NCI-H82 treated with DMSO at 0.1 percent for 48 hours (cell line): ENCODE measurements around the gene OGFR.

Source experiments
- DNase-seq: peaks from one replicate; lab custom pipeline; 2025; ENCODE audit not compliant: unreplicated experiment; lab: John Stamatoyannopoulos, UW

OGFR gene

DNA sequence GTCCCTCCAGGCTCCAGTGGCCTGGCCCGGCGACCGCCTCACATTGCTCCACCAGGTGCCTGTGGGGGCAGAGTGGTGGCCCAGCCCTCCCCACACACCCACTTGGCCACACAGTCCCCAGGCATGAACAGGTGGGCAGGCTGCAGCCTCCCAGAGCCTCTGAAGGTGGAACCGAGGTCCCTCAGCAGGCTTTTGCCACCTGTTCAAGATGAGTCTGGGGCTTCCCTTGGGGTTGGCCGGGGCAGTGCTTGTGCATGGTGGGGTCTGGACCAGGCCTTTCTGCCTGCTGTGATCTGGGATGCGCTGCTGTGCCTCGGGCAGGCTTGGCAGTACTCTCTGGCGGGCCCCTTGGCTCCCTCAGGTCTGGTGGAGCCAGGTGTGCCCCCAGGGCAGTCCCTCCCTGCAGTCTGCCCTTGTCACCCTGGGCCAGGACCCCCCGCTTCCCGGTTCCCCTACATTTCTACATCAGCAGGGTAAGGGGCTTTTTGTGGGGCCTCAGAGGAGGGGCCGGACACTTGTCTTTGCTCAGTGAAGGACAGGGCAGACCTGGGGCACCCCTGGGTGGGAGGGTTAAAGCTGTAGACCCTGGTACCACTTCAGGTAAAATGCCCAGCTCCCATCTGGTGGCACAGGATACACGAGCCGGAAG lies 9.5 kb downstream of the OGFR start:
- no peak for DNase-seq

DNA sequence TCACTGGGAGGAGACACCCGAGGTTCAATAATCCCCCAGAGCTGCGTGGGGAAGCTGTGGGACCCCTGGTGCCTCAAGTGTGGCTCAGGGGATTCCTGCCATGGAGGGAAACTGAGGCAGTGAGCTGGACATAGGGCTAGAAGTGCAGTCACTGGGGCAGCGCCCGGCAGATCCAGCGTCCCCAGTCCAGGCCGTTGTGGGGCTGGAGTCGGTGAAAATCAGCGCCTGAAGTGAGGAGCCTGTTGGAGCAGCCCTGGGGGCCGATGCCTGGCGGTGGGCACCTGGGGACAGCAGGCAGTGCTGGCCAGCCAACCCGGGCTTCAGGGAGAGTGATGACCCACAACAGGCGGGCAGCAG lies 10.1 kb downstream of the OGFR start:
- DNase-seq = no peak

DNA sequence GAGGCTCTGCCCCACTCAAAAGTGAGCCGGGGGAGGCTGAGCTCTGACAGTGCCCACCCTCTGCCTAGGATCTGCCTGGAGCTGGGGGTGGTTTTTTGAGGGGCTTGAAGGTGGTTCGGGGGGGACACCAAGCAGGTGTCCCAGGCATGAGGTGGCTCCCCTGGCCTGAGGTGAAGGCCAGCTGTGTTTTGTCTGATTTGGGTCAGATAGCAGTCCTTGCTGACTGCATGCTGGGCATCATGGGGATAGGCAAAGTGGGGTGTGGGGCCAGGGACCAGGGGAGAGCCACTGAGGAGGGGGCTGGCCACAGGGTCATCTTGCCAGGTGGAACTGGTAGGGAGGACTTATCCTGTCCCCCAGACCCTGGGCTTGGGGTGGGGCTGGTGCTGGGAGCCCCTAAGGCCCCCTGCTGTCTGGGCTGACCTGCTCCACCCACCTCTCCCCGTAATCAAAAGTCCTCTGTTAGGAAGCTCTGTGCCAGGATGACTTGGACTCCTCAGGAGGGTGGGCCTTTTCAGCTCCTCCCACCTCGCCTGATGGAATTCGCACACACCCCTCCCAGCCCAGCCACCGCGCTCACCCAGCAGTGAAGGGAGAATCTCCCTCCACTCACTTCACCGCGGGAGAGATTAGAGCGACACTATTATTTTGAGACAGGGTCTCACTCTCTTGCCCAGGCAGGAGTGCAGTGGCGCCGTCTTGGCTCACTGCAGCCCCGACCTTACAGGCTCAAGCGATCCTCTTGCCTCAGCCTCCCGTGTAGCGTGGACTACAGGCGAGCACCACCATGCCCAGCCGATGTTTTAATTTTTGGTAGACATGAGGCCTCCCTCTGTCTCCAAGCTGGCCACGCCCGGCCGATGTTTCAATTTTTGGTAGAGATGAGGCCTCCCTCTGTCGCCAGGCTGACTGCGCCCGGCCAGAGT lies 10.7 kb downstream of the OGFR start:
- no peak for DNase-seq

DNA sequence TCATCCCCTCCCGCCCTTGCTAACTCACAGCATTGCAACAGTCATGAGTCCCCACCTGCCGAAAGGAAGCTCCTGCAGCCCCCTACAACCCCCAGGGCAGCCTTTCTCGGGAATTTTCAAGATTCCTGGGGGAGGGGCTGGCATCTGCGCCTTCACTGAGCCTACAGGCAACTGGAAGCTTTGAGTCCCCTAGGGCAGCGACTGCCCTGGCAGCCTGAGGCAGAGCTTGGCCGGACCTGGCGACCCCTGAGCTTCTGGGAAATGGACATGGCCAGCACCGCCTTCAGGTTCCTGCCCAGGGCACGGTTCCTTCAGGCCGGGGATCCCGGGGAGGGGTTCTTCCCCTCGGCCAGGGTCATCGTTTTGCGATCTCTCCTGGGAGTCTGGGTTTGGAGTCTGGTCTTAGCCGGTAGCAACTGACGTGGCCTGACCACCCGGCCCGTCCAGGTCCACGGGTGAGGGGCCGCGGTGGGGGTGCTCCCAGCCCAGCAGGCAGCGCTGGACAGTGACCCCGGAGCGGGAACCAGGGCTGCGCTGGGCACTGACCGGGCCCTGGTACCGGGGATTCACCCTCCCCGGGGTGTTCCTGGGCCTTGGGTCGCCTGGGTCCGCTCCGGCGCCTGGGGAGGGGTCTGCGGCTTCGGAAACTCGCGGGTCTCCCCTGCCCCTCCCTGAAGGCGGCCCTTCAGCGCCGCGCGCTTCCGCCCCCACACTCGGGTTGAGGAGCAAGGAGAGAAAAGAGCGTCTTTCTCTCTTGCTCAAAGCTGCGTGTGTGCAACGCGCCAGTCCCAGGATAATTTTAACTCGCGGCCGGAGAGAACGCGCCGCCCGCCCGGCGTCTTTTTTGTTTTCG lies 11.6 kb downstream of the OGFR start:
- no peak for DNase-seq

DNA sequence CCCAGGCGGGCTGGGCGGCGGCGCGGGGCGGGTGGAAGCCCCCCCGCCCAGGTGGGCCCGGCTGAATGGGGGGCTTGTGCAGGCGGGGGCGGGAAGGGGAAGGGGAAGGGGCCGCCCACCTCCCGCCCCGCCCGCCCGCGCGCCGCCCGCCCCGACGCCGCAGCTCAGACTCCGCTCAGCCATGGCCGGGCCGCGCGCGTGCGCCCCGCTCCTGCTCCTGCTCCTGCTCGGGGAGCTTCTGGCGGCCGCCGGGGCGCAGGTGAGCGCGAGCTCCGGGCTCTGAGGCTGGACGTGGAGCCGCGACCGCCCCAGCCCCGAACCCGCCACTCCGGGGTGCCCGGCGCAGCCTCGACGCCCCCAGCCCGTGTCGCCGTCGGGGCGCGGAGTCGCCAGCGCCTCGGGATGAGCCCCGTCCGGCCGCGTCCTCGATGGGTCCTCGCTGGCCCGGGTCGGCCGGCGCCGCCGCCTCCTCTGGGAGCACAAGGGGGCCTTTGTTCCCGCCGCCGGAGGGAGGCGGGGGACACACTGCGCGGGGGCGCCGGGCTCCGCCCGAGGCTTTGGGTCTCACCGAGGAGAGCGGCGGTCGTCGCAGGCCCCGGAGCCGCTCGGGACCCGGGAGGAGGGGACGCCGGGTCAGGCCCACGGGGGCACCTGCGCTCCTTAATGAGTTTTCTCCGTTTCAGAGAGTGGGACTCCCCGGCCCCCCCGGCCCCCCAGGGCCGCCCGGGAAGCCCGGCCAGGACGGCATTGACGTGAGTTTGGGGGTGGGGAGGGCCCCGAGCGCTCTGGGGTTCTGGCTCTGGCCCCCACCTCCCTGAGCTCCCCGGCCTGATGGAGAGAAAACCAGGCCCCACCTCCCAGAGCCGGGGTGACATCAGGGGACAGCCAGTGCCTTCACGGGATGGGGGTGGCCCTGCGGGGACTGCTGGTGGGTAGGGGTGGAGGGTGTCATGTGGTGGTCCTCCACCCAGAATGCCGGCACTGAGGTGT lies 12.5 kb downstream of the OGFR start, which contains the start of gene COL9A3:
Gene COL9A3 (plus strand): TSS at position 167 of the 990 bp plus-strand sequence. CDS start 15 bp downstream, at position 182.
- no peak for DNase-seq

DNA sequence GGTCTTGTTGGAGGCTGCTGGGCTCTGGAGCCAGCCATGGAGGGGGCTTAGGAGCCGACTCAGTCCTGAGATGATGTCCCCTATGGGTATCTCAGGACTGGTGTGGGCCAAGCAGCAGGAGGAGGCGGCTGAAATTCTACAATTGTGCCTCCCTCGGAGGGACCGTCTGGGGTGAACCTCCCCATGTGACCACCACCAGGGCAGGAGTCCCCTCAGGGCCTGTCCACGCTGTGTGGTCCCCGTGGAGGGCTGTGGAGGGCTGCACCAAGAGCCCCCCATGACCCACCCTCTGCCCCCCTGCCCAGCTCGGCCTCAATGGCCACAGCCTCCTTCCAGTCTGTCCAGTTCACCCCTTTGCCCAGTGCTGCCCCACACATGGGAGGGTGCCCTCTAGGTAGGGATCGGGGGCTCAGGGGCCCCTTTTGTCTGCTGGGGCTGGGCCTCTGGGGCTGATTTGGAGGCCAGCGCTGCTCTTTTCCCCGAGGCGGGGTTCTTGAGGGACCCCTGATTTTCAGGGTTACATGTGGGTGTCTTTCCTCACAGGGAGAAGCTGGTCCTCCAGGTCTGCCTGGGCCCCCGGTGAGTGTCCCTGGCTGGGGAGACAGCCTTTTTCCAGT lies 13.4 kb downstream of the OGFR start:
- DNase-seq = no peak

DNA sequence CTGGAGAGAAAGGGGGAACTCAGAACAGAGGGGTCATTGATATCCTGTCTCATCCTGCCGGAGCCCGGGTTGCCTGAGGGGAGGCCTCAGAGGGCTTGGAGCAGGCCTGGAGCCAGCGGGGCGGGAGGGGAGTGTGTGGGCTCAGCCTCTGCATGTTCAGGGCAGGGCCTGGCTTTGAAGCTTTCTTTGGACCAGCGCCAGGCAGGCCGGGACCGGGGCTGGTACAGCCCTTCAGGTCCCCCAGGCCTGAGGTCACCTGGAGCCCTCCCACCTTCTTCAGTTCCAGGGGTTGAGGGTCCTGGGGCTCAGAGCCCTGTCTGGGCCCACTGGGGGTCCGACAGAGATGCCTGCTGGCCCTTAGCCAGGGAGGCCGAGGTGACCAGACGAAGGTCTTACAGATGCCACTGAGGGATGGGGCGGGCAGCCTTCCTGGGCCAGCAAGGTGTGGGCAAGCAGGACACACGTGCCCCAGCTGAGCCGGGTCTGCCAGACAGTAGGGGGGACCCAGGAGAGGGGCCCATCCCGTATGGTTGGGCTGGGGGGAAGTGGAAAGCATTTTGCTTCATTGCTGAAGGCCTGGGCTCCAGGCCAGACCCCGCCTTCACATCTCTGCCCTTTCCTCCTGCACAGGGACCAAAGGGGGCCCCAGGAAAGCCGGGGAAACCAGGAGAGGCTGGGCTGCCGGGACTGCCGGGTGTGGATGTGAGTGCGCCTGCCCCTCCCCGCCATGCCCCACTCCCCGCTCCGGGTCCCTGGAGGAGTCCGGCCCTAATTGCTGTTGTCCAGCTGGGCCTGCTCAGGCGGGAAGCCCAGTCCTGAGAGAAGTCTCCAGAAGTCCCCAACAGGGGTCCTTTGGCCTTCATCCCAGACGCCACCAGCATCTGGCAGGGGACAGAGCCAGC lies 14.2 kb downstream of the OGFR start:
- DNase-seq = no peak

DNA sequence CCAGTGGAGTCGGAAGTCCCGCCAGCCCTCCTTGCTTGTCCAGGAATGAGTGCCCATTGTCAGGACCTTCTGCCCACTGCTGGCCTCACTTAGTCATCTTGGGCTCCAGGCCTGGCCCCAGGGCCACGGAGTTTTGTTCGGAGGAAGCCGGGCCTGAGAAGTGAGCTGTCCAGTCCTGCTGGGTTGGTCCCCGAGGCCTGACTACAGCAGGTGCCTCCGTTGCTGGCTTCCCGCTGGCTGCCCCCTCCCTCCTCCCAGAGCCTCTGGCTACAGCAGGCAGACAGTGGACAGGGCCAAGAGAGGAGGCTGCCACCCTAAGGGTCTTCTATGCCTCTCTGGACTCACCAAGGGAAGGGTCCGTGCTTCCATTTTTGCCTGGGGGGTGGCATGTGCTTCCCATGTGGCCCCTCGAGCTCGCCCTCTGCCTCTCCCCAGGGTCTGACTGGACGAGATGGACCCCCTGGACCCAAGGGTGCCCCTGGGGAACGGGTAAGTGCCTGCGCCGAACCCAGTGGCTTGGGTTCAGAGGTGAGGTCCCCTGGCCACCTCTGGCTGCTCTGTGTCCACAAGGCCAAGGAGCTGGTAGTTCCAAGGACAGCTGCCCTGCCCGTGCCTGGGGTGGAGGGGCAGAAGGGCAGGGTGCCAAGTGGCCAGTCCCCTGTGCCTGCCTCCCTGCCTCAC lies 15.0 kb downstream of the OGFR start:
- DNase-seq = no peak

DNA sequence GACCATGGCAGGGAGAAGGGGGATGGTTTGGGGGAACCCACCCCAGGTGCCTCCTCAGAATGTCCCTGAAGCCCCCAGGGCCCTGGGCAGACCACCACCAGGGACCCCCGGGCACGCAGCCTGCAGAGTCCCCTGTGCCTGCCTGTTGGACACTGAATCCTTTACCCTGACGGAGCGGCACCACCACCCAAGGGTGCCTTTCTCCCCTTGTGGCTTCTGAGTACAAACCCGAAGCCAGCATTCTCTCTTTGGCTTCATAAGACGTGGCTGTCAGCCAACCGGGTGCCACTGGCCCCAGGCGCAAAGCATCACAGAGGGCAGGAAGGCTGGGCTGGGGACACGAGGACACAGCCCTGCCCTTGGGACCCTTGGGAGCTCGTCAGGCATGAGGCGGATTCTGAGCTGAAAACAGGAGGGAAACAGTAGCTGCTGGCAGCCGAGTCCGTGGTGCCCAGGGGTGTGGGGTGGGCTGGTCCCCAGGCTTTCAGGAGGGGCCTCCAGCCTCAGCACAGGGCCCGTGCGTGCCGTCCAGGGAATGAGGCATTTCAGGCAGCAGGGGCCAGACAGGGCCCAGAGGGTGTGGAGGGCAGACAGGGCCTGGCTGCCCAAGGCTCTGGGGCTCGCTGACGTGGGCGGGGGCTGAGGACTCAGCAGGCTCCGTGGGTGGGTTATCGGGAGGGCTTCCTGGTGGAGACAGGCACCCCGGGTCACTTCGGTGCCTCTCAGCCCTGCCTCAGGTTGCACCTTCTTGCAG lies 15.8 kb downstream of the OGFR start:
- DNase-seq = no peak

DNA sequence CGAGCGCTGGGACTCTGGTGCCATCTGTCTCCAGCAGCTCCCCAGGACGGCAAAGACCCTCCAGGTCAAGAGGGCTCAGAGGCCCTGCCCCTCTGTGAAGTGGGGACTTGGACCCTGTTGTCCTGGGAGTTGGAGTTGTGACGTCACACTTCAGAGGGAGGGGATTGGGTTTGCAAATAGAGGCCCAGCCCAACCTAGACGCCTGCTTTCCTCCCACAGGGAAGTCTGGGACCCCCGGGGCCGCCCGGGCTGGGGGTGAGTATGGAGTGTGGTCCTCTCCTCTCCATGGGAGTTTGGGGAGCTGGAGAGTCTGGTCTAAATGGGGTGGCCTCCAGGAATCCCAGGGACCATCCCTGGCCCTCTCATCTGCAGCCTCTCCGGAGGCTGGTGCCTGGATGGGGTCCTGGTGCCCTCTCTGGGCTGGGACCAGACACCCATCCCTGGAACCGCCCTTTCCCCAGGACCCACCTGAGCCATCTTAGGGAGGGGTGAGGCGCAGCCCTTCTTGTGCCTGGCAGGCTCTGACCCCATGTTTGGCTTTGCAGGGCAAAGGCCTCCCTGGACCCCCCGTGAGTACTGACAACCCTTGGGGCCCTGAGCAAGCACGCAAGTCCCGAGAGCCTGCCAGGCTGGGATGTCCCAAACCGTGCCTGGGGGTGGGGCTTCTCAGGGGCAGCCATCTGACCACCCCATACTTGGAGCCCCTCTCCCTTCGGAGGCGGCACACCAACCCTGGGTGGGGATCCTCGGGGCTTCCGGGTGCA lies 16.5 kb downstream of the OGFR start:
- no peak for DNase-seq

DNA sequence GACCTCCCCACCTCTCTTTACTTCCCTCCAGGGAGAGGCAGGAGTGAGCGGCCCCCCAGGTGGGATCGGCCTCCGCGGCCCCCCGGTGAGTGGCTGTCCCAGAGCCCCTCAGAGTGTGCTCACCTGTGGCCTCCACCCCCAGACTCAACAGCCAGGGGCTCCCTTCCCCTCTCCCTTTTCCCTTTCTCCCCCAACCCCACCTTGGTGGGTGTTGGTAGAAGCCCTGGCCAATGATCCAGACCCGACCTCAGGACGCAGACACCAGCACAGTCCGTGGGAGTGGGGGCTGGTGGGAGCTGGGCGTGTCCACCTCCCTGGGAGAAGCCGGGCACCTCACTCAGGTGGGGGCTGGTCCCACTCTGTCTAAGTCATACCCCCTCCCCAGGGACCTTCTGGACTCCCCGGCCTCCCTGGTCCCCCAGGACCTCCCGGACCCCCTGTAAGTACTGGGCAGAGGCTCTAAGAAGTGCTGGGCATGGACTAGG lies 17.1 kb downstream of the OGFR start:
- DNase-seq = no peak

DNA sequence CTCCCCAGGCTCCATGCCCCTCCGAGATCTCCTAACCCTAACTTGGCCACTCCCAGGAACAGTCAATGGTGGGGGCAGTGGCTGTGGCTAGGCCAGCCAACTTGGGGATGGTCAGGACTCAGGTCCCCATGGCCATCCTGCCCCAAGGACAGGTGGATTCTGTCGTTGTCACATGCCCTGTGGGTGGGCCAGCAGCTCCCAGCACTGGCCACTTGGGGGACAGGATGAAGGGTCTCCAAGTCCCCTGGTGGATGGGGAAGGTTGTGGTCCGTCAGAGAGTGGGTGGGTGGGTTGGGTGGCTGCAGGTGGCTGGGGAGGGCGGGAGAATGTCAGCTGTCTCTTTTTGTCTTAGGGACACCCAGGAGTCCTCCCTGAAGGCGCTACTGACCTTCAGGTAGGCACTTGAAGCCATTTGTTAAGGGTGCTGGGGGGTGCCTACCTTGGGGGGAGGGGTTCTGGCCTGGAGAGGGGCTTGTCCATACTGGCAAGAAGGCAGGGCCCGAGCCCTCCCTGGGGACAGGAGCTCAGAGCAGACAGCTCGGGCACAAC lies 17.7 kb downstream of the OGFR start:
- DNase-seq = no peak

DNA sequence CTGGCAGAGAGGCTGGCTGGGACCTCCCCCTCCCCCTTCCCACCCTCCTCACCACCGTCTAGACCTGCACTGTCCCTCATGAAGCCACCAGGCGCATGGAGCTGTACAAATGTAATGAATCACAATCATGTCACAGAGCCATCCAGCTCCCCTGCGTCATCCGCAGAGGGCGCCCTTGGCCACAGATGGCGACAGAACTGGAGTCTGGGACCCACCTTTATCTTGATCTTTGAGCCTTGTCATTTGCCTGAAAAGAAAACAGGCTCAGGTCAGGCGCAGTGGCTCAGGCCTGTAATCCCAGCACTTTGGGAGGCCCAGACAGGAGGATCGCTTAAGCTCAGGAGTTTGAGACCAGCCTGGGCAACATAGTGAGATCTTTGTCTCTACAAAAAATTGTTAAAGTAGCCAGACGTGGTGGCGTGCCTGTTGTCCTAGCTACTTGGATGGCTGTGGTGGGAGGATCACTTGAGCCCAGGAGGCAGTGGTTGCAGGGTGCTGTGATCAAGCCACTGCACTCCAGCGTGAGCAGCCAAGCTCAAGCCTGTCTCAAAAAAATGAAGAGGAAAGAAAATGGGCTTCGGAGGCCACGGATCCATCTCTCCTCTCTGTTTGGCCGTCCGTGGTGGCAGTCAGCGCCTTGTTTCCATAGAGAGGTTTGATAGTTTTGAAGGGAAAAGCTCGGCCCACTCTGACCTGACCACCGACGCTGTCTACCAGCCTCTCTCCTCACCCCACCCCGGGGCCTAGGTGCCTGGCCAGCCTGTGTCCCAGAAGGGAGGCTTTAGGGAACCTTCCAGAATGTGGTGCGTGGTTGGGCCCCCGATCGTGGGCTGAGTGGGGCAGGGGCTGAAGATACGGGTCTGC lies 18.4 kb downstream of the OGFR start:
- DNase-seq = peak; percentile 73

DNA sequence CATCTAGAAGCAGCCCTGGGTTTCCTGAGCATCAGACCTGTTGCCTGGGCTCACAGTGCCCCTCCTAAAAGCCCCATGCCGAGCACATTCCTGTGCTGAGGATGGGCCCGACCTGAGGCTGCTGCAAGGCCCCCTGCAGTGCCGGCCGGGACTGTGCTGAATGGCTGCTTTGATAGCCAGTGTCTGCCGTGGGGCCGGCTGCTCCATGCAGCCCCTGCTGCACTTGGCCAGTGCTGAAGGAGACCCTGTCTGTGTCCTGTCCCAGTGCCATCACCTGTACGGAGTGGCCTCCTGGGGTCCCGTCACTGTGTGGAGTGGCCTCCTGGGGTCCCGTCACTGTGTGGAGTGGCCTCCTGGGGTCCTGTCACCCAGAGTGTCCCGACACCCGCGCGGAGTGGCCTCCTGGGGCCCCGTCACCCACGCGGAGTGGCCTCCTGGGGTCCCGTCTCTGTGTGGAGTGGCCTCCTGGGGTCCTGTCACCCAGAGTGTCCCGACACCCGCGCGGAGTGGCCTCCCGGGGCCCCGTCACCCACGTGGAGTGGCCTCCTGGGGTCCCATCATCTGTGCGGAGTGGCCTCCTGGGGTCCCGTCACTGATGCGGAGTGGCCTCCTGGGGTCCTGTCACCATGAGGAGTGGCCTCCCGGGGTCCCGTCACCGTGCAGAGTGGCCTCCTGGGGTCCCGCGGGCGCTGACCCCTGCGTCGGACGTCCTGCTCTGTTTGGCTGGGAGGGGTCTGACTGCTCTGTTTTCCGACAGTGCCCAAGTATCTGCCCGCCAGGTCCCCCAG lies 19.2 kb downstream of the OGFR start:
- no peak for DNase-seq
